K562 (cell line): ENCODE measurements around the gene ZNF641. TPM values are rescaled to one million over a fixed set of nuclear protein-coding genes. Genes with fewer than 3 reads are reported as not detected.

Source experiments
- ATAC-seq: fragments of 200-7000 bp; cut with Tn5 transposase; 3 replicates; pipeline ENCODE4 v1.9.1; 2020; ENCODE audit warnings: moderate library complexity
- BruUV-seq: library from RNA; stranded (reverse); fragments of 400-500 nt; replicated peaks from 2 replicates; lab custom pipeline; 2021; lab: Mats Ljungman, UMichigan
- CTCF ChIA-PET: fragments of 300-600 bp; formaldehyde crosslinking; extraction: SDS; loops from one replicate; lab custom pipeline; 2021; ENCODE audit warnings: low intra/inter-chr PET ratio; lab: Yijun Ruan, JAX
- POLR2A ChIA-PET: fragments of 300-600, 350-650 bp; sonication (Branson Sonifier 250); formaldehyde crosslinking; extraction: SDS; loops from one replicate; lab custom pipeline; 2021; ENCODE audit warnings: antibody characterized with exemption, inconsistent platforms; lab: Yijun Ruan, JAX
- DNase-seq, 4 experiments: peaks; one replicate each; pipeline versions ENCODE4 v3.0.0 to v3.0.0-alpha.2; 2011 to 2018; ENCODE audit warnings: low spot score in 3 of 4, mixed read lengths in 3 of 4; ENCODE audit errors: extremely low read depth in 1 of 4
- FAIRE-seq: peaks from 2 replicates; lab custom pipeline; 2011; peaks lifted over from hg19 to GRCh38; lab: Jason Lieb, UNC
- H2AFZ ChIP-seq: 2 replicates; pipeline ENCODE4 v1.6.0; 2011; ENCODE audit warnings: low read depth, low read length, control low read depth, inconsistent platforms
- H3K27ac ChIP-seq: fragments of 200-600 bp; 3 replicates; pipeline ENCODE4 v1.8.0; 2011; ENCODE audit warnings: low read depth, mild to moderate bottlenecking, control low read depth, inconsistent platforms, low read length, moderate library complexity, mixed read lengths; ENCODE audit errors: extremely low read depth
- H3K27me3 ChIP-seq, 2 experiments: fragments of 300-600 bp in 1 of 2; 2 replicates in 1 of 2; 3 replicates in 1 of 2; pipeline versions ENCODE4 v1.6.0 to v1.8.0; 2011; ENCODE audit warnings: inconsistent platforms in 2 of 2, low read length in 2 of 2, mild to moderate bottlenecking in 1 of 2, mixed read lengths in 1 of 2, moderate library complexity in 1 of 2; ENCODE audit not compliant: control insufficient read depth in 2 of 2, insufficient read depth in 2 of 2
- H3K36me3 ChIP-seq: fragments of 300-600 bp; 3 replicates; pipeline ENCODE4 v1.8.0; 2011; ENCODE audit warnings: mild to moderate bottlenecking, low read length, inconsistent platforms; ENCODE audit not compliant: control insufficient read depth, insufficient read depth
- H3K4me1 ChIP-seq, 2 experiments: fragments of 200-600 bp in 1 of 2; replicated peaks in 1 of 2; 2 replicates in 1 of 2; 3 replicates in 1 of 2; pipeline versions ENCODE4 v1.5.1 to v1.8.0; 2011; ENCODE audit warnings: inconsistent platforms in 2 of 2, low read length in 2 of 2, mild to moderate bottlenecking in 1 of 2, mixed read lengths in 1 of 2, moderate library complexity in 1 of 2; ENCODE audit not compliant: control insufficient read depth in 2 of 2, insufficient read depth in 2 of 2
- H3K4me2 ChIP-seq: 2 replicates; pipeline ENCODE4 v1.6.1; 2011; ENCODE audit warnings: low read length, control low read depth, inconsistent platforms, mixed read lengths; ENCODE audit not compliant: insufficient read depth
- H3K4me3 ChIP-seq: fragments of 200-600 bp; sonication (generic), shearing (Covaris generic); 2 replicates; pipeline ENCODE4 v1.5.1; 2016; ENCODE audit warnings: control low read depth, inconsistent platforms
- H3K79me2 ChIP-seq: fragments of 200-600 bp; 3 replicates; pipeline ENCODE4 v1.8.0; 2011; ENCODE audit warnings: low read length, inconsistent platforms; ENCODE audit not compliant: control insufficient read depth, insufficient read depth
- H3K9ac ChIP-seq, 2 experiments: 2 replicates each; pipeline versions ENCODE4 v1.6.0 to v1.6.1; 2011; ENCODE audit warnings: low read depth in 2 of 2, low read length in 2 of 2, control low read depth in 1 of 2, inconsistent platforms in 1 of 2, mild to moderate bottlenecking in 1 of 2, mixed read lengths in 1 of 2; ENCODE audit not compliant: insufficient read depth in 1 of 2
- H3K9me1 ChIP-seq: one replicate; pipeline ENCODE4 v1.6.0; 2011; ENCODE audit warnings: inconsistent platforms, mild to moderate bottlenecking, low read length, moderate library complexity; ENCODE audit not compliant: control insufficient read depth, insufficient read depth
- H3K9me3 ChIP-seq: replicated peaks from 2 replicates; pipeline ENCODE4 v1.5.1; 2011; ENCODE audit warnings: low read depth, low read length, inconsistent platforms; ENCODE audit not compliant: control insufficient read depth, insufficient read depth
- H4K20me1 ChIP-seq: replicated peaks from 2 replicates; pipeline ENCODE4 v1.6.1; 2011; ENCODE audit warnings: low read length, inconsistent platforms, mixed read lengths; ENCODE audit not compliant: control insufficient read depth, insufficient read depth
- BRF1 ChIP-seq: IDR thresholded peaks from 3 replicates; pipeline ENCODE4 v1.6.1; 2011; ENCODE audit warnings: borderline replicate concordance, mild to moderate bottlenecking; ENCODE audit not compliant: insufficient read length; ENCODE audit errors: extremely low read depth
- MAFG ChIP-seq: fragments of 450-650 bp; conservative IDR thresholded peaks from 2 replicates; pipeline ENCODE4 v1.6.1; 2016; ENCODE audit warnings: missing genetic modification characterization, missing compliant biosample characterization
- NCOA1 ChIP-seq: fragments of 450-650 bp; IDR thresholded peaks from 2 replicates; pipeline ENCODE4 v1.6.1; 2016; ENCODE audit warnings: low read depth
- RBBP5 ChIP-seq: fragments of 200-600 bp; sonication (generic); IDR thresholded peaks from 2 replicates; pipeline ENCODE4 v1.6.1; 2012; ENCODE audit warnings: borderline replicate concordance, mild to moderate bottlenecking, low read length, control low read depth, inconsistent platforms; ENCODE audit not compliant: insufficient read depth, poor library complexity, severe bottlenecking
- ZNF217 ChIP-seq: sonication (generic); formaldehyde crosslinking; IDR thresholded peaks from 2 replicates; pipeline ENCODE4 v1.8.0; 2022; ENCODE audit warnings: mild to moderate bottlenecking, missing genetic modification reagents
- ZNF717 ChIP-seq: fragments of 250-450 bp; sonication (Bioruptor Pico); IDR thresholded peaks from 2 replicates; pipeline ENCODE4 v1.5.0; 2021
- WGBS: fragments of 100-300 bp; shearing (Covaris generic); methylation state at CpG from one replicate; pipeline ENCODE4 v1.1.6; 2016; ENCODE audit warnings: low coverage, mixed read lengths; ENCODE audit not compliant: insufficient coverage; ENCODE audit errors: missing lambda C conversion rate; 5-methylcytosine and 5-hydroxymethylcytosine counted together
- in situ Hi-C: fragments of 300-500 bp; cut with MboI; formaldehyde crosslinking; loops from 4 replicates; pipeline ENCODE4 v1.15.0; 2018; ENCODE audit warnings: inconsistent platforms, mixed read lengths
- intact Hi-C: fragments of 100-400 bp; cut with micrococcal nuclease; formaldehyde crosslinking; loops from 2 replicates; pipeline ENCODE4 v1.14.2; 2022
- polyA plus RNA-seq, 8 experiments: library from polyadenylated mRNA; depleted of rRNA in 4 of 8; stranded (reverse) in 5 of 8; unstranded in 3 of 8; fragments of >200 nt; fragmentation: Nextera tagmentation in 2 of 8; fragmentation: Illumina TruSeq in 1 of 8; extraction: Ambion mirVana in 2 of 8; extraction: Trizol in 1 of 8; gene quantifications; 2 replicates each; pipeline versions ENCODE4 v1.2.1 to v1.2.3, GENCODE V29; 2011 to 2014; ENCODE audit warnings: inconsistent platforms in 1 of 8, missing spikeins in 1 of 8
- total RNA-seq, 7 experiments: library from RNA; depleted of rRNA in 6 of 7; stranded (reverse); fragments of >200 nt in 6 of 7; fragmentation: Illumina TruSeq in 2 of 7; extraction: Trizol in 2 of 7; gene quantifications; 2 replicates each; pipeline versions ENCODE4 v1.2.1 to v1.2.3, GENCODE V29; 2011 to 2021; ENCODE audit warnings: low replicate concordance in 1 of 7
- TF ChIP-seq, protein P1 (sequence below): IDR thresholded peaks from 2 replicates; pipeline ENCODE4 v1.6.1; 2014; ENCODE audit warnings: antibody characterized with exemption
- TF ChIP-seq, protein P2 (sequence below): fragments of 450-650 bp; formaldehyde crosslinking; IDR thresholded peaks from 2 replicates; pipeline ENCODE4 v1.4.0; 2020; ENCODE audit warnings: mild to moderate bottlenecking
- TF ChIP-seq, protein P3 (sequence below): sonication (generic); formaldehyde crosslinking; IDR thresholded peaks from 2 replicates; pipeline ENCODE4 v1.8.0; 2022; ENCODE audit warnings: mild to moderate bottlenecking, missing genetic modification reagents

Gene ZNF641
- total and polyA plus RNA-seq, 9 of the 15 experiments (the other 6 are each of a cell fraction or from before 2014, with no cell fraction given), result 2.5 to 15.6 (median 9.2) TPM

DNA sequence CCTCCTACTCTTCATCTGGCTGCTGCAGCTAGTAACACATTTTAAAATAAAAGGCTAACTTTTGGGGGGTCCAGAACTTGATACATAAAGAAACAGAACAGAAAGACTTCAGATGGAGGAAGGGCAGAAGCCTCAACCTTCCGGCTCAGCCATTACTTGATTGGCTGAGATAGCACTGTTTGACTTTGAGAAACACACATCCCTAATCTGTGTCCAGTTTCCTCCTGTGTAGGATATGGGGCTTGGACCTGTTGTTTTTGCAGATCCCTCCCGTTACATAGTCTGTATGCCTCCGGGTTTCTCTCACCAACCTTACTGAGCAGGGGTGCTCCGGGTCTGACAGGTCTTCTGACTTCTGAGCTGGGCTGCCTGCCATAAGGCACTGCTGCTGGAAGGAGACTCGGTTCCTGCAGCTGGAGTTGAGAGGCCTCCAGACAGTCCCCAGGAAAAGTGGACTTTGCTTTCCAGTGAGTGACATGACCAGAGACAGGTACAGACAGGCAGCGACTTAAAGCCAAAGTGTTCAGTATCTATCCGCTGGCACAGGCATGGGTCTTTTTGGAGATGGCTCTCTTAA, 8.3 kb upstream of the ZNF641 start:
- no peaks in the 10 kb centered on the region for H3K79me2 ChIP-seq
- no peaks in the 10 kb centered on the region for H3K9me3 ChIP-seq
- ATAC-seq (peak; percentile 62), DNase-seq (peak in 1 of 4 experiments; percentile 4), FAIRE-seq (no peak)
- no peak overlapping the region for H3K27ac ChIP-seq
- POLR2A ChIA-PET, result interaction anchor here (1.0 to 1.1 kb wide), 2 partner anchors 22 to 409 kb away, joined by 4 read pairs; no protein-coding TSS in a partner anchor
- no TSS peak for BruUV-seq
- peak overlapping the region; percentile 43; the same call in 1 of the 2 replicates for H2AFZ ChIP-seq
- no peaks in the 10 kb centered on the region for H4K20me1 ChIP-seq
- peak overlapping the region in 1 of 2 experiments; percentile 32; a peak in 1 of 4 replicates for H3K9ac ChIP-seq
- no peaks in the 10 kb centered on the region for H3K36me3 ChIP-seq
- 39% methylated on average over 7 of the region's 7 CpGs for WGBS
- peaks cover 0 to 9% of the 10 kb centered on the region in 2 experiments; a peak in 2 of 5 replicates for H3K4me1 ChIP-seq
- in situ Hi-C loops (no loop called here), intact Hi-C loops (no loop called here)
- no peaks in the 10 kb centered on the region for H3K9me1 ChIP-seq
- H3K27me3 ChIP-seq, result no peaks in the 10 kb centered on the region
- CTCF ChIA-PET, result no interaction called here
- no peak overlapping the region for H3K4me2 ChIP-seq
- no peak overlapping the region for H3K4me3 ChIP-seq
- no peak for TF ChIP-seq BRF1
- TF ChIP-seq, protein P1, sequence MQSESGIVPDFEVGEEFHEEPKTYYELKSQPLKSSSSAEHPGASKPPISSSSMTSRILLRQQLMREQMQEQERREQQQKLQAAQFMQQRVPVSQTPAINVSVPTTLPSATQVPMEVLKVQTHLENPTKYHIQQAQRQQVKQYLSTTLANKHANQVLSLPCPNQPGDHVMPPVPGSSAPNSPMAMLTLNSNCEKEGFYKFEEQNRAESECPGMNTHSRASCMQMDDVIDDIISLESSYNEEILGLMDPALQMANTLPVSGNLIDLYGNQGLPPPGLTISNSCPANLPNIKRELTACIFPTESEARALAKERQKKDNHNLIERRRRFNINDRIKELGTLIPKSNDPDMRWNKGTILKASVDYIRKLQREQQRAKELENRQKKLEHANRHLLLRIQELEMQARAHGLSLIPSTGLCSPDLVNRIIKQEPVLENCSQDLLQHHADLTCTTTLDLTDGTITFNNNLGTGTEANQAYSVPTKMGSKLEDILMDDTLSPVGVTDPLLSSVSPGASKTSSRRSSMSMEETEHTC, result no peak
- no peak for TF ChIP-seq ZNF217 (CRISPR knock-in tag)
- no peak for TF ChIP-seq MAFG (tag)
- no peak for TF ChIP-seq RBBP5
- no peak for TF ChIP-seq NCOA1
- TF ChIP-seq, protein P2, sequence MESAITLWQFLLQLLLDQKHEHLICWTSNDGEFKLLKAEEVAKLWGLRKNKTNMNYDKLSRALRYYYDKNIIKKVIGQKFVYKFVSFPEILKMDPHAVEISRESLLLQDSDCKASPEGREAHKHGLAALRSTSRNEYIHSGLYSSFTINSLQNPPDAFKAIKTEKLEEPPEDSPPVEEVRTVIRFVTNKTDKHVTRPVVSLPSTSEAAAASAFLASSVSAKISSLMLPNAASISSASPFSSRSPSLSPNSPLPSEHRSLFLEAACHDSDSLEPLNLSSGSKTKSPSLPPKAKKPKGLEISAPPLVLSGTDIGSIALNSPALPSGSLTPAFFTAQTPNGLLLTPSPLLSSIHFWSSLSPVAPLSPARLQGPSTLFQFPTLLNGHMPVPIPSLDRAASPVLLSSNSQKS (CRISPR knock-in tag), result no peak
- TF ChIP-seq ZNF717 (CRISPR knock-in tag), result no peak
- TF ChIP-seq, protein P3, sequence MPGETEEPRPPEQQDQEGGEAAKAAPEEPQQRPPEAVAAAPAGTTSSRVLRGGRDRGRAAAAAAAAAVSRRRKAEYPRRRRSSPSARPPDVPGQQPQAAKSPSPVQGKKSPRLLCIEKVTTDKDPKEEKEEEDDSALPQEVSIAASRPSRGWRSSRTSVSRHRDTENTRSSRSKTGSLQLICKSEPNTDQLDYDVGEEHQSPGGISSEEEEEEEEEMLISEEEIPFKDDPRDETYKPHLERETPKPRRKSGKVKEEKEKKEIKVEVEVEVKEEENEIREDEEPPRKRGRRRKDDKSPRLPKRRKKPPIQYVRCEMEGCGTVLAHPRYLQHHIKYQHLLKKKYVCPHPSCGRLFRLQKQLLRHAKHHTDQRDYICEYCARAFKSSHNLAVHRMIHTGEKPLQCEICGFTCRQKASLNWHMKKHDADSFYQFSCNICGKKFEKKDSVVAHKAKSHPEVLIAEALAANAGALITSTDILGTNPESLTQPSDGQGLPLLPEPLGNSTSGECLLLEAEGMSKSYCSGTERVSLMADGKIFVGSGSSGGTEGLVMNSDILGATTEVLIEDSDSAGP, result no peak
